Type B pancreatic cell (in vitro differentiated cells): ENCODE measurements around the gene CEACAM21. TPM values are rescaled to one million over a fixed set of nuclear protein-coding genes. Genes with fewer than 3 reads are reported as not detected.
A peak's percentile ranks its signal among the peaks of the same experiment; 100 is the strongest.

Experiments
- DNase-seq: peaks from one replicate; pipeline ENCODE4 v3.0.0; 2021; ENCODE audit warnings: mixed read lengths; ENCODE audit not compliant: unreplicated experiment; ENCODE audit errors: extremely low spot score
- H3K27ac Mint-ChIP-seq: 2 replicates; pipeline ENCODE4 v1.8.0; 2021; ENCODE audit warnings: mild to moderate bottlenecking, mixed read lengths
- H3K27me3 Mint-ChIP-seq: 2 replicates; pipeline ENCODE4 v1.8.0; 2021; ENCODE audit warnings: mixed read lengths
- H3K36me3 Mint-ChIP-seq: 2 replicates; pipeline ENCODE4 v1.8.0; 2021; ENCODE audit warnings: mixed read lengths
- H3K4me1 Mint-ChIP-seq: one replicate; pipeline ENCODE4 v1.8.0; 2021; ENCODE audit warnings: mixed read lengths; ENCODE audit not compliant: unreplicated experiment
- H3K4me3 Mint-ChIP-seq: 2 replicates; pipeline ENCODE4 v1.8.0; 2021; ENCODE audit warnings: mild to moderate bottlenecking, mixed read lengths
- H3K9me3 Mint-ChIP-seq: 2 replicates; pipeline ENCODE4 v1.8.0; 2021; ENCODE audit warnings: mixed read lengths
- CTCF ChIP-seq: fragments of 200-600 bp; sonication (generic); conservative IDR thresholded peaks from 2 replicates; pipeline ENCODE4 v1.5.0; 2021; ENCODE audit warnings: antibody characterized with exemption, mild to moderate bottlenecking
- total RNA-seq: library from RNA; stranded (reverse); gene quantifications from 2 replicates; pipeline ENCODE4 v1.2.1, GENCODE V29; 2021; ENCODE audit warnings: low replicate concordance

CEACAM21 gene
- total RNA-seq, 1 donor from 2014 or later: not detected

- H3K36me3 Mint-ChIP-seq: no peaks in the 10 kb centered on the region
- peaks cover 19% of the 10 kb centered on the region for H3K27me3 Mint-ChIP-seq
- no peak overlapping the region for H3K27ac Mint-ChIP-seq
- TF ChIP-seq CTCF: peak; percentile 53
- no peak for DNase-seq
- no peaks in the 10 kb centered on the region for H3K4me1 Mint-ChIP-seq
- H3K4me3 Mint-ChIP-seq: no peak overlapping the region
- H3K9me3 Mint-ChIP-seq: peaks cover 5% of the 10 kb centered on the region
Measured at GRCh38 chr19:41537789-41538188, 38.2 kb upstream of the CEACAM21 start.

GRCh38 chr19:41540041-41540695 is 35.8 kb upstream of the CEACAM21 start:
- Mint-ChIP-seq H3K36me3 (no peaks in the 10 kb centered on the region), H3K27ac (no peak overlapping the region), H3K9me3 (peaks cover 5% of the 10 kb centered on the region), H3K27me3 (peaks cover 17% of the 10 kb centered on the region), H3K4me1 (no peaks in the 10 kb centered on the region), H3K4me3 (no peak overlapping the region)
- no peak for DNase-seq
- no peak for TF ChIP-seq CTCF

- peaks cover 22% of the 10 kb centered on the region for H3K27me3 Mint-ChIP-seq
- no peak overlapping the region for H3K27ac Mint-ChIP-seq
- peaks cover 5% of the 10 kb centered on the region for H3K9me3 Mint-ChIP-seq
- H3K4me3 Mint-ChIP-seq: no peak overlapping the region
- H3K36me3 Mint-ChIP-seq: no peaks in the 10 kb centered on the region
- no peaks in the 10 kb centered on the region for H3K4me1 Mint-ChIP-seq
- TF ChIP-seq CTCF: peak; percentile 67
- no peak for DNase-seq
Measured at GRCh38 chr19:41541990-41542584, 33.9 kb upstream of the CEACAM21 start.

GRCh38 chr19:41542622-41543021 is 33.3 kb upstream of the CEACAM21 start:
- Mint-ChIP-seq H3K27ac (no peak overlapping the region), H3K4me1 (no peaks in the 10 kb centered on the region), H3K36me3 (no peaks in the 10 kb centered on the region), H3K9me3 (peaks cover 5% of the 10 kb centered on the region), H3K4me3 (no peak overlapping the region), H3K27me3 (peaks cover 20% of the 10 kb centered on the region)
- no peak for TF ChIP-seq CTCF
- no peak for DNase-seq

GRCh38 chr19:41543582-41543981 is 32.4 kb upstream of the CEACAM21 start:
- Mint-ChIP-seq H3K27me3 (peaks cover 20% of the 10 kb centered on the region), H3K4me1 (no peaks in the 10 kb centered on the region), H3K9me3 (peaks cover 5% of the 10 kb centered on the region), H3K36me3 (no peaks in the 10 kb centered on the region), H3K4me3 (no peak overlapping the region), H3K27ac (no peak overlapping the region)
- no peak for DNase-seq
- TF ChIP-seq CTCF: no peak
